K562 (cell line): ENCODE data around the gene FAM111B. TPM values are rescaled to one million over a fixed set of nuclear protein-coding genes. Genes with fewer than 3 reads are reported as not detected.

ENCODE experiments used
- ATAC-seq: fragments of 200-7000 bp; cut with Tn5 transposase; 3 replicates; pipeline ENCODE4 v1.9.1; 2020; ENCODE audit warnings: moderate library complexity
- BruUV-seq: library from RNA; stranded (reverse); fragments of 400-500 nt; replicated peaks from 2 replicates; lab custom pipeline; 2021; lab: Mats Ljungman, UMichigan
- CTCF ChIA-PET: fragments of 300-600 bp; formaldehyde crosslinking; extraction: SDS; loops from one replicate; lab custom pipeline; 2021; ENCODE audit warnings: low intra/inter-chr PET ratio; lab: Yijun Ruan, JAX
- POLR2A ChIA-PET: fragments of 300-600, 350-650 bp; sonication (Branson Sonifier 250); formaldehyde crosslinking; extraction: SDS; loops from one replicate; lab custom pipeline; 2021; ENCODE audit warnings: antibody characterized with exemption, inconsistent platforms; lab: Yijun Ruan, JAX
- DNase-seq, 4 experiments: peaks; one replicate each; pipeline versions ENCODE4 v3.0.0 to v3.0.0-alpha.2; 2011 to 2018; ENCODE audit warnings: low spot score in 3 of 4, mixed read lengths in 3 of 4; ENCODE audit errors: extremely low read depth in 1 of 4
- FAIRE-seq: peaks from 2 replicates; lab custom pipeline; 2011; peaks lifted over from hg19 to GRCh38; lab: Jason Lieb, UNC
- H2AFZ ChIP-seq: 2 replicates; pipeline ENCODE4 v1.6.0; 2011; ENCODE audit warnings: low read depth, low read length, control low read depth, inconsistent platforms
- H3K27ac ChIP-seq: fragments of 200-600 bp; 3 replicates; pipeline ENCODE4 v1.8.0; 2011; ENCODE audit warnings: low read depth, mild to moderate bottlenecking, control low read depth, inconsistent platforms, low read length, moderate library complexity, mixed read lengths; ENCODE audit errors: extremely low read depth
- H3K27me3 ChIP-seq, 2 experiments: fragments of 300-600 bp in 1 of 2; 2 replicates in 1 of 2; 3 replicates in 1 of 2; pipeline versions ENCODE4 v1.6.0 to v1.8.0; 2011; ENCODE audit warnings: inconsistent platforms in 2 of 2, low read length in 2 of 2, mild to moderate bottlenecking in 1 of 2, mixed read lengths in 1 of 2, moderate library complexity in 1 of 2; ENCODE audit not compliant: control insufficient read depth in 2 of 2, insufficient read depth in 2 of 2
- H3K36me3 ChIP-seq: fragments of 300-600 bp; 3 replicates; pipeline ENCODE4 v1.8.0; 2011; ENCODE audit warnings: mild to moderate bottlenecking, low read length, inconsistent platforms; ENCODE audit not compliant: control insufficient read depth, insufficient read depth
- H3K4me1 ChIP-seq, 2 experiments: fragments of 200-600 bp in 1 of 2; replicated peaks in 1 of 2; 2 replicates in 1 of 2; 3 replicates in 1 of 2; pipeline versions ENCODE4 v1.5.1 to v1.8.0; 2011; ENCODE audit warnings: inconsistent platforms in 2 of 2, low read length in 2 of 2, mild to moderate bottlenecking in 1 of 2, mixed read lengths in 1 of 2, moderate library complexity in 1 of 2; ENCODE audit not compliant: control insufficient read depth in 2 of 2, insufficient read depth in 2 of 2
- H3K4me2 ChIP-seq: 2 replicates; pipeline ENCODE4 v1.6.1; 2011; ENCODE audit warnings: low read length, control low read depth, inconsistent platforms, mixed read lengths; ENCODE audit not compliant: insufficient read depth
- H3K4me3 ChIP-seq: fragments of 200-600 bp; sonication (generic), shearing (Covaris generic); 2 replicates; pipeline ENCODE4 v1.5.1; 2016; ENCODE audit warnings: control low read depth, inconsistent platforms
- H3K79me2 ChIP-seq: fragments of 200-600 bp; 3 replicates; pipeline ENCODE4 v1.8.0; 2011; ENCODE audit warnings: low read length, inconsistent platforms; ENCODE audit not compliant: control insufficient read depth, insufficient read depth
- H3K9ac ChIP-seq, 2 experiments: 2 replicates each; pipeline versions ENCODE4 v1.6.0 to v1.6.1; 2011; ENCODE audit warnings: low read depth in 2 of 2, low read length in 2 of 2, control low read depth in 1 of 2, inconsistent platforms in 1 of 2, mild to moderate bottlenecking in 1 of 2, mixed read lengths in 1 of 2; ENCODE audit not compliant: insufficient read depth in 1 of 2
- H3K9me1 ChIP-seq: one replicate; pipeline ENCODE4 v1.6.0; 2011; ENCODE audit warnings: inconsistent platforms, mild to moderate bottlenecking, low read length, moderate library complexity; ENCODE audit not compliant: control insufficient read depth, insufficient read depth
- H3K9me3 ChIP-seq: replicated peaks from 2 replicates; pipeline ENCODE4 v1.5.1; 2011; ENCODE audit warnings: low read depth, low read length, inconsistent platforms; ENCODE audit not compliant: control insufficient read depth, insufficient read depth
- H4K20me1 ChIP-seq: replicated peaks from 2 replicates; pipeline ENCODE4 v1.6.1; 2011; ENCODE audit warnings: low read length, inconsistent platforms, mixed read lengths; ENCODE audit not compliant: control insufficient read depth, insufficient read depth
- CBFB ChIP-seq: sonication (generic); formaldehyde crosslinking; IDR thresholded peaks from 2 replicates; pipeline ENCODE4 v1.4.0; 2020; ENCODE audit warnings: mild to moderate bottlenecking, missing genetic modification reagents
- FOXA1 ChIP-seq: fragments of 450-650 bp; IDR thresholded peaks from 2 replicates; pipeline ENCODE4 v1.6.1; 2016; ENCODE audit warnings: mild to moderate bottlenecking, borderline replicate concordance
- HNRNPH1 ChIP-seq: fragments of 200-400 bp; formaldehyde crosslinking; optimal IDR thresholded peaks from 2 replicates; pipeline ENCODE3; 2017; ENCODE audit warnings: low read depth, mild to moderate bottlenecking, low read length, moderate library complexity
- ILK ChIP-seq: fragments of 450-650 bp; IDR thresholded peaks from 2 replicates; pipeline ENCODE4 v1.6.1; 2016; ENCODE audit warnings: missing genetic modification characterization, low read depth, mild to moderate bottlenecking, missing compliant biosample characterization, moderate library complexity, borderline replicate concordance
- MAFG ChIP-seq: fragments of 450-650 bp; conservative IDR thresholded peaks from 2 replicates; pipeline ENCODE4 v1.6.1; 2016; ENCODE audit warnings: missing genetic modification characterization, missing compliant biosample characterization
- MEIS2 ChIP-seq: fragments of 450-650 bp; IDR thresholded peaks from 2 replicates; pipeline ENCODE4 v1.6.1; 2014; ENCODE audit warnings: mild to moderate bottlenecking; ENCODE audit not compliant: partially characterized antibody
- PHB ChIP-seq: fragments of 250-450 bp; sonication (Bioruptor Pico); IDR thresholded peaks from 2 replicates; pipeline ENCODE4 v1.5.0; 2021
- POLR3G ChIP-seq: IDR thresholded peaks from 2 replicates; pipeline ENCODE4 v1.6.1; 2011; ENCODE audit not compliant: insufficient read length, insufficient replicate concordance; ENCODE audit errors: extremely low read depth
- SIN3B ChIP-seq: fragments of 450-650 bp; IDR thresholded peaks from 2 replicates; pipeline ENCODE4 v1.6.1; 2017; ENCODE audit warnings: low read depth, mild to moderate bottlenecking, moderate library complexity
- SMARCA5 ChIP-seq: fragments of 450-650 bp; IDR thresholded peaks from 2 replicates; pipeline ENCODE4 v1.6.1; 2016
- SRF ChIP-seq, 2 experiments: fragments of 250-450, 450-650 bp in 1 of 2; sonication (Bioruptor Pico) in 1 of 2; sonication (generic) in 1 of 2; formaldehyde crosslinking; IDR thresholded peaks; 2 replicates each; pipeline versions ENCODE4 v1.5.0 to v1.5.1; 2020 to 2022; ENCODE audit warnings: mild to moderate bottlenecking in 1 of 2, missing genetic modification reagents in 1 of 2
- ZBTB1 ChIP-seq: sonication (generic); formaldehyde crosslinking; IDR thresholded peaks from 2 replicates; pipeline ENCODE4 v1.8.1; 2023; ENCODE audit warnings: missing genetic modification reagents, low read depth, mild to moderate bottlenecking, borderline replicate concordance
- ZNF212 ChIP-seq: fragments of 450-650 bp; formaldehyde crosslinking; IDR thresholded peaks from 2 replicates; pipeline ENCODE4 v1.4.0; 2020; ENCODE audit warnings: mild to moderate bottlenecking
- ZNF239 ChIP-seq: fragments of 250-450 bp; sonication (Bioruptor Pico); IDR thresholded peaks from 2 replicates; pipeline ENCODE4 v1.4.0; 2020; ENCODE audit warnings: mild to moderate bottlenecking
- ZNF830 ChIP-seq: fragments of 250-450 bp; sonication (Bioruptor Pico); IDR thresholded peaks from 2 replicates; pipeline ENCODE4 v1.5.0; 2021; ENCODE audit warnings: mild to moderate bottlenecking
- WGBS: fragments of 100-300 bp; shearing (Covaris generic); methylation state at CpG from one replicate; pipeline ENCODE4 v1.1.6; 2016; ENCODE audit warnings: low coverage, mixed read lengths; ENCODE audit not compliant: insufficient coverage; ENCODE audit errors: missing lambda C conversion rate; 5-methylcytosine and 5-hydroxymethylcytosine counted together
- in situ Hi-C: fragments of 300-500 bp; cut with MboI; formaldehyde crosslinking; loops from 4 replicates; pipeline ENCODE4 v1.15.0; 2018; ENCODE audit warnings: inconsistent platforms, mixed read lengths
- intact Hi-C: fragments of 100-400 bp; cut with micrococcal nuclease; formaldehyde crosslinking; loops from 2 replicates; pipeline ENCODE4 v1.14.2; 2022
- polyA plus RNA-seq, 8 experiments: library from polyadenylated mRNA; depleted of rRNA in 4 of 8; stranded (reverse) in 5 of 8; unstranded in 3 of 8; fragments of >200 nt; fragmentation: Nextera tagmentation in 2 of 8; fragmentation: Illumina TruSeq in 1 of 8; extraction: Ambion mirVana in 2 of 8; extraction: Trizol in 1 of 8; gene quantifications; 2 replicates each; pipeline versions ENCODE4 v1.2.1 to v1.2.3, GENCODE V29; 2011 to 2014; ENCODE audit warnings: inconsistent platforms in 1 of 8, missing spikeins in 1 of 8
- total RNA-seq, 7 experiments: library from RNA; depleted of rRNA in 6 of 7; stranded (reverse); fragments of >200 nt in 6 of 7; fragmentation: Illumina TruSeq in 2 of 7; extraction: Trizol in 2 of 7; gene quantifications; 2 replicates each; pipeline versions ENCODE4 v1.2.1 to v1.2.3, GENCODE V29; 2011 to 2021; ENCODE audit warnings: low replicate concordance in 1 of 7
- TF ChIP-seq, protein P1 (sequence below): fragments of 450-650 bp; IDR thresholded peaks from 2 replicates; pipeline ENCODE4 v1.6.1; 2016; ENCODE audit warnings: mild to moderate bottlenecking
- TF ChIP-seq, protein P2 (sequence below): fragments of 250-450 bp; sonication (Bioruptor Pico); IDR thresholded peaks from 2 replicates; pipeline ENCODE4 v1.9.0; 2021; ENCODE audit warnings: mild to moderate bottlenecking
- TF ChIP-seq, protein P3 (sequence below): fragments of 250-450 bp; sonication (Bioruptor Pico); IDR thresholded peaks from 2 replicates; pipeline ENCODE4 v1.5.0; 2020; ENCODE audit warnings: mild to moderate bottlenecking

The FAM111B gene
- total and polyA plus RNA-seq, 9 of the 15 experiments (the other 6 are each of a cell fraction or from before 2014, with no cell fraction given) = 0.01 to 0.33 (median 0.06) TPM; not detected in 5

DNA sequence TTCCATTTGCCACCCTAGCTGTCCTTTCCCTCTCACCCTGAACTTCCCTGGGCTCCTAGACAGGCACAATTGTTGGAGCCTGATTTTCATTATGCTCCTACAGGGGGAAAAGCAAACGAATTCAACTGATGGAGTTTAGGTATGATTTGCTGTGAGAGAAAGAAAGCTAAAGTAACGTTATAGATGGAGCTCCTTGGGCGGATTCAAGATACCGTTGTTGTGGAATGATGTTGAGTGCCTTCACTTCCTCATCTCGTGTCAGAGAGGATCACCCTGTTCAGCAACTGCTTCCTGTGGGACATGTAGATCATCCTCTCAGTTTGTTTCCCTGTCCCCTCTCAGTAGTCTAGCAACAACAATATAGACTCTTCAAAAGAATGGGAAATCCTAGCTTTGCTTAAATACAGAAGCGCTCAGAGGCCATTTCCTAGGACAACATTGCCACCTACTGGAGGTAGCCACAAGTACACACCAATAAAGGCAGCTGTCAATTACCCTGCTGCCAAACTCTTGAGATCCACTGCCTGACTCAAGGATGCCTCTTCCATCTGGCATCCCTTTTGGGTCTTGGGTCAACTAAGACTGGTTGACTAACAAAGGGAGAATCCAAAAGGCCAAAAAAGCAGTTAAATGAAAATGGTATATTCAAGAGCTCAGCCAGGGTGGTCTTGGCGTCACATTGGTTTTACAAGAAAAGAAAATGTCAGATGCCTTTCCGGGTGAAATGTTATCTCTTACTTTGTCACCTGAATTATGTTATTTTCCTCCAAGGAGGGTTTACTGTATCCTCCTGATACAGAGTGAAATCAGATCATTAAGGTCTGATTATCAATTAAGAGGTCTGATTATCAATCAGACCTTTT lies 51.4 kb downstream of the FAM111B start:
- in situ Hi-C loops = loop anchor here (5.0 kb wide), 1 partner anchor 106 kb away; no protein-coding TSS in a partner anchor
- Histone ChIP-seq H3K4me2 (no peak overlapping the region), H3K4me1 (no peaks in the 10 kb centered on the region), H3K9ac (no peak overlapping the region), H3K9me1 (no peaks in the 10 kb centered on the region), H2AFZ (0 out of 2 replicates have a peak overlapping the region, but pooled peaks have one; percentile 4), H3K79me2 (no peaks in the 10 kb centered on the region), H3K27me3 (0 out of 5 replicates have a peak, but pooled peaks cover 0 to 4% of the 10 kb centered on the region in 2 experiments), H3K27ac (no peak overlapping the region), H3K36me3 (no peaks in the 10 kb centered on the region), H3K9me3 (no peaks in the 10 kb centered on the region), H3K4me3 (no peak overlapping the region), H4K20me1 (no peaks in the 10 kb centered on the region)
- ATAC-seq (peak; percentile 97), DNase-seq (peak; percentile 61 to 77 (median 68)), FAIRE-seq (peak; percentile 92)
- 18% methylated on average over 8 of the region's 8 CpGs for WGBS
- ChIA-PET CTCF (interaction anchor here (0.5 kb wide), 1 partner anchor 1808 kb away, joined by 3 read pairs; no protein-coding TSS in a partner anchor), POLR2A (interaction anchor here (0.6 to 2.3 kb wide), 10 partner anchors 8 to 581 kb away, joined by 3 to 8 read pairs (median 3); partner anchors contain the start of gene DTX4)
- intact Hi-C loops = loop anchor here (1.0 to 5.0 kb wide), 3 partner anchors 61 to 506 kb away; no protein-coding TSS in a partner anchor
- no TSS peak for BruUV-seq
- TF ChIP-seq ZBTB1 = no peak
- no peak for TF ChIP-seq PHB
- TF ChIP-seq SIN3B = no peak
- no peak for TF ChIP-seq ZNF830
- TF ChIP-seq ILK (tag) = no peak
- TF ChIP-seq MAFG (tag) = no peak
- no peak for TF ChIP-seq ZNF212 (CRISPR knock-in tag)
- no peak for TF ChIP-seq POLR3G
- TF ChIP-seq, protein P1, sequence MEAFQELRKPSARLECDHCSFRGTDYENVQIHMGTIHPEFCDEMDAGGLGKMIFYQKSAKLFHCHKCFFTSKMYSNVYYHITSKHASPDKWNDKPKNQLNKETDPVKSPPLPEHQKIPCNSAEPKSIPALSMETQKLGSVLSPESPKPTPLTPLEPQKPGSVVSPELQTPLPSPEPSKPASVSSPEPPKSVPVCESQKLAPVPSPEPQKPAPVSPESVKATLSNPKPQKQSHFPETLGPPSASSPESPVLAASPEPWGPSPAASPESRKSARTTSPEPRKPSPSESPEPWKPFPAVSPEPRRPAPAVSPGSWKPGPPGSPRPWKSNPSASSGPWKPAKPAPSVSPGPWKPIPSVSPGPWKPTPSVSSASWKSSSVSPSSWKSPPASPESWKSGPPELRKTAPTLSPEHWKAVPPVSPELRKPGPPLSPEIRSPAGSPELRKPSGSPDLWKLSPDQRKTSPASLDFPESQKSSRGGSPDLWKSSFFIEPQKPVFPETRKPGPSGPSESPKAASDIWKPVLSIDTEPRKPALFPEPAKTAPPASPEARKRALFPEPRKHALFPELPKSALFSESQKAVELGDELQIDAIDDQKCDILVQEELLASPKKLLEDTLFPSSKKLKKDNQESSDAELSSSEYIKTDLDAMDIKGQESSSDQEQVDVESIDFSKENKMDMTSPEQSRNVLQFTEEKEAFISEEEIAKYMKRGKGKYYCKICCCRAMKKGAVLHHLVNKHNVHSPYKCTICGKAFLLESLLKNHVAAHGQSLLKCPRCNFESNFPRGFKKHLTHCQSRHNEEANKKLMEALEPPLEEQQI = no peak
- TF ChIP-seq SRF (CRISPR knock-in tag; IDR thresholded peaks at IDR 0.05) = no peak
- peak; percentile 70 for TF ChIP-seq MEIS2
- TF ChIP-seq, protein P2, sequence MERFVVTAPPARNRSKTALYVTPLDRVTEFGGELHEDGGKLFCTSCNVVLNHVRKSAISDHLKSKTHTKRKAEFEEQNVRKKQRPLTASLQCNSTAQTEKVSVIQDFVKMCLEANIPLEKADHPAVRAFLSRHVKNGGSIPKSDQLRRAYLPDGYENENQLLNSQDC (CRISPR knock-in tag) = no peak
- TF ChIP-seq ZNF239 (CRISPR knock-in tag) = no peak
- TF ChIP-seq SMARCA5 = no peak
- TF ChIP-seq FOXA1 = no peak
- TF ChIP-seq HNRNPH1 = no peak
- no peak for TF ChIP-seq CBFB (CRISPR knock-in tag)
- TF ChIP-seq, protein P3, sequence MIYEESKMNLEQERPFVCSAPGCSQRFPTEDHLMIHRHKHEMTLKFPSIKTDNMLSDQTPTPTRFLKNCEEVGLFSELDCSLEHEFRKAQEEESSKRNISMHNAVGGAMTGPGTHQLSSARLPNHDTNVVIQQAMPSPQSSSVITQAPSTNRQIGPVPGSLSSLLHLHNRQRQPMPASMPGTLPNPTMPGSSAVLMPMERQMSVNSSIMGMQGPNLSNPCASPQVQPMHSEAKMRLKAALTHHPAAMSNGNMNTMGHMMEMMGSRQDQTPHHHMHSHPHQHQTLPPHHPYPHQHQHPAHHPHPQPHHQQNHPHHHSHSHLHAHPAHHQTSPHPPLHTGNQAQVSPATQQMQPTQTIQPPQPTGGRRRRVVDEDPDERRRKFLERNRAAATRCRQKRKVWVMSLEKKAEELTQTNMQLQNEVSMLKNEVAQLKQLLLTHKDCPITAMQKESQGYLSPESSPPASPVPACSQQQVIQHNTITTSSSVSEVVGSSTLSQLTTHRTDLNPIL (CRISPR knock-in tag) = no peak
